Brain microvascular endothelial cell (primary cell): ENCODE measurements around the gene FCHSD2.
A peak's percentile ranks its signal among the peaks of the same experiment; 100 is the strongest.

ENCODE experiments used
- DNase-seq: peaks from one replicate; pipeline ENCODE4 v3.0.0-alpha.2; 2020
- H3K27ac ChIP-seq: fragments of 250-450 bp; sonication (Bioruptor Pico); 2 replicates; pipeline ENCODE4 v1.5.1; 2020; ENCODE audit warnings: mild to moderate bottlenecking, moderate library complexity
- H3K27me3 ChIP-seq: fragments of 250-450 bp; sonication (Bioruptor Pico); replicated peaks from 2 replicates; pipeline ENCODE4 v1.5.1; 2020; ENCODE audit warnings: mild to moderate bottlenecking
- H3K36me3 ChIP-seq: fragments of 250-450 bp; sonication (Bioruptor Pico); replicated peaks from 2 replicates; pipeline ENCODE4 v1.5.1; 2020; ENCODE audit warnings: mild to moderate bottlenecking
- H3K4me3 ChIP-seq: 2 replicates; pipeline ENCODE4 v1.5.1; 2011; ENCODE audit warnings: low read depth, mild to moderate bottlenecking, control low read depth, low read length, moderate library complexity
- CTCF ChIP-seq: IDR thresholded peaks from 2 replicates; pipeline ENCODE4 v1.5.1; 2011; ENCODE audit warnings: low read depth, mild to moderate bottlenecking, moderate library complexity, low read length, control low read depth, inconsistent platforms; ENCODE audit errors: missing control alignments
- in situ Hi-C: cut with HindIII; loops from 2 replicates; pipeline ENCODE4 v1.10.0; 2017; ENCODE audit warnings: low sequenced_read_pairs, low pct_ligation_motif_present

The FCHSD2 gene

GRCh38 chr11:73182824-73183321 is 40.8 kb upstream of the FCHSD2 start:
- DNase-seq, result no peak
- no peak overlapping the region for H3K27ac ChIP-seq
- H3K27me3 ChIP-seq, result no peaks in the 10 kb centered on the region
- peak; percentile 16 for TF ChIP-seq CTCF
- H3K36me3 ChIP-seq, result no peaks in the 10 kb centered on the region
- in situ Hi-C loops, result loop anchor here (25.0 kb wide), 1 partner anchor 346 kb away; no protein-coding TSS in a partner anchor
- no peak overlapping the region for H3K4me3 ChIP-seq

- DNase-seq, result no peak
- Histone ChIP-seq H3K4me3 (no peak overlapping the region), H3K36me3 (no peaks in the 10 kb centered on the region), H3K27me3 (no peaks in the 10 kb centered on the region), H3K27ac (no peak overlapping the region)
- no peak for TF ChIP-seq CTCF
- in situ Hi-C loops, result loop anchor here (25.0 kb wide), 1 partner anchor 341 kb away; no protein-coding TSS in a partner anchor
These were observed 36.6 kb upstream of the FCHSD2 start for GRCh38 chr11:73178681-73179080.

- DNase-seq, result peak; percentile 65
- Histone ChIP-seq H3K27me3 (no peaks in the 10 kb centered on the region), H3K4me3 (no peak overlapping the region), H3K27ac (no peak overlapping the region), H3K36me3 (no peaks in the 10 kb centered on the region)
- peak; percentile 87 for TF ChIP-seq CTCF
- in situ Hi-C loops, result loop anchor here (25.0 kb wide), 1 partner anchor 341 kb away; no protein-coding TSS in a partner anchor
These were observed 35.8 kb upstream of the FCHSD2 start for GRCh38 chr11:73177778-73178539.

GRCh38 chr11:73177380-73177777 is 35.3 kb upstream of the FCHSD2 start:
- no peak for DNase-seq
- in situ Hi-C loops, result loop anchor here (25.0 kb wide), 1 partner anchor 340 kb away; no protein-coding TSS in a partner anchor
- Histone ChIP-seq H3K4me3 (no peak overlapping the region), H3K27ac (no peak overlapping the region), H3K36me3 (no peaks in the 10 kb centered on the region), H3K27me3 (no peaks in the 10 kb centered on the region)
- TF ChIP-seq CTCF, result no peak

- TF ChIP-seq CTCF, result no peak
- in situ Hi-C loops, result loop anchor here (25.0 kb wide), 1 partner anchor 340 kb away; no protein-coding TSS in a partner anchor
- Histone ChIP-seq H3K36me3 (no peaks in the 10 kb centered on the region), H3K27ac (no peak overlapping the region), H3K4me3 (no peak overlapping the region), H3K27me3 (no peaks in the 10 kb centered on the region)
- DNase-seq, result no peak
These were observed 34.7 kb upstream of the FCHSD2 start for GRCh38 chr11:73176874-73177155.
